ENCODE data around the gene C17orf58. TPM values are rescaled to one million over a fixed set of nuclear protein-coding genes. Genes with fewer than 3 reads are reported as not detected.

The C17orf58 gene
- total and polyA plus RNA-seq, 3 donors from 2014 or later, result 13.1 to 14.5 (median 13.5) TPM

DNA sequence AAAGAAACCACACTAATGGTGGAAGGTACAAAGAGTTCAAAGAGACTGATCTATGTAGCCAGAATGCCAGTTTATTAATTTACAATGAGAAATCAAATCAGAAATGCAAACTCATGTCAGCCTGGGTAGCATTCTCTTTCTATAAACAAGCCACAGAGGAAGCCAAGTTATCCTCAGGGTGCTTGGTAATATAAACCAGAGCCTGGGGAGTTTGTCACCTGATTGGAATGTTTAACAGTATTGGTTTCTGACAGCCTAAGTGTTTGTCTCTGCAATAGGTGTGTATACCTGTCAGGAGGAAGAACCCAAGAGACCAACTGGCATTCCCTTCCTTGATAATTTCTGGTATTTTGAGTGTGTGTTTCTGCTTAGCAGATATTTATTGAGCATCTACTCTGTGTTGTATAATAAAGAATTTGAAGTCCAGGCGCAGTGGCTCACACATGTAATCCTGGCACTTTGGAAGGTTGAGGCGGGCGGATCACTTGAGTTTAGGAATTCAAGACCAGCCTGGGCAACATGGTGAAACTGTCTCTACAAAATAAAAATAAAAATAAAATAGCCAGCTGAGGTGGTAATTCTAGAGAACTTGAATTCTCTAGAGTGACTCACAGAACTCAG, 3.1 kb upstream of the C17orf58 start:
- Histone ChIP-seq H3K27ac (no peak overlapping the region), H3K36me3 (ENCODE audit: low read depth, missing control alignments) (no peaks in the 10 kb centered on the region), H3K27me3 (no peaks in the 10 kb centered on the region), H3K4me3 (no peak overlapping the region), H3K9me3 (no peaks in the 10 kb centered on the region), H3K4me1 (peaks cover 5% of the 10 kb centered on the region)
- intact Hi-C loops (cut with DNase I; ENCODE audit: low total_unique reads), result no loop called here
- WGBS, 2 donors, result 97 to 98% methylated on average over 3 of the region's 3 CpGs
- TF ChIP-seq, protein P1, sequence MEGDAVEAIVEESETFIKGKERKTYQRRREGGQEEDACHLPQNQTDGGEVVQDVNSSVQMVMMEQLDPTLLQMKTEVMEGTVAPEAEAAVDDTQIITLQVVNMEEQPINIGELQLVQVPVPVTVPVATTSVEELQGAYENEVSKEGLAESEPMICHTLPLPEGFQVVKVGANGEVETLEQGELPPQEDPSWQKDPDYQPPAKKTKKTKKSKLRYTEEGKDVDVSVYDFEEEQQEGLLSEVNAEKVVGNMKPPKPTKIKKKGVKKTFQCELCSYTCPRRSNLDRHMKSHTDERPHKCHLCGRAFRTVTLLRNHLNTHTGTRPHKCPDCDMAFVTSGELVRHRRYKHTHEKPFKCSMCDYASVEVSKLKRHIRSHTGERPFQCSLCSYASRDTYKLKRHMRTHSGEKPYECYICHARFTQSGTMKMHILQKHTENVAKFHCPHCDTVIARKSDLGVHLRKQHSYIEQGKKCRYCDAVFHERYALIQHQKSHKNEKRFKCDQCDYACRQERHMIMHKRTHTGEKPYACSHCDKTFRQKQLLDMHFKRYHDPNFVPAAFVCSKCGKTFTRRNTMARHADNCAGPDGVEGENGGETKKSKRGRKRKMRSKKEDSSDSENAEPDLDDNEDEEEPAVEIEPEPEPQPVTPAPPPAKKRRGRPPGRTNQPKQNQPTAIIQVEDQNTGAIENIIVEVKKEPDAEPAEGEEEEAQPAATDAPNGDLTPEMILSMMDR (IDR thresholded peaks at IDR 0.05), result no peak
- no peak for TF ChIP-seq POLR2A (IDR thresholded peaks at IDR 0.05)
- no peak for DNase-seq

DNA sequence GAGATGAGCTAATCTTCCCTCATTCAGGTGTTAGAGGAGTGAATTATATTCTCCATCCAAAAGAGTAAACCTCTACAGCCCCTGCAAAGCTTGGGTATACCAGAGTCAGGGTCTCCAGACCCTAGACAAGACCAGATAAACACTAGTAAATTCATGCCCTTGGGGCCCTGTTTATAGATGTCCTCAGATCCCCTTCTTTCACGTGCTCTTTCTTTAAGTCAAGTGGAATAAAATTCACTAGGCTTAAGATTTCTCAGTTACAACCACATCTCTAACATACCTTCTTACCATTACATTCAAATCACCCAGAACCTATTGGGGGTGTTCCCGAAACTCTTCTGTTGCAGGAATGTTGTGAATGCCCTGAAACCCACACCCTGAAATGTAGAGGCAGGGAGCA, 2.2 kb upstream of the C17orf58 start:
- Histone ChIP-seq H3K27ac (no peak overlapping the region), H3K27me3 (no peaks in the 10 kb centered on the region), H3K4me1 (peaks cover 5% of the 10 kb centered on the region), H3K36me3 (ENCODE audit: low read depth, missing control alignments) (no peaks in the 10 kb centered on the region), H3K9me3 (no peaks in the 10 kb centered on the region), H3K4me3 (no peak overlapping the region)
- TF ChIP-seq, protein P1 (IDR thresholded peaks at IDR 0.05), result no peak
- no peak for TF ChIP-seq POLR2A (IDR thresholded peaks at IDR 0.05)
- intact Hi-C loops (cut with DNase I; ENCODE audit: low total_unique reads), result no loop called here
- no peak for DNase-seq
- 90 to 97% methylated on average over 2 of the region's 2 CpGs for WGBS, 2 donors

DNA sequence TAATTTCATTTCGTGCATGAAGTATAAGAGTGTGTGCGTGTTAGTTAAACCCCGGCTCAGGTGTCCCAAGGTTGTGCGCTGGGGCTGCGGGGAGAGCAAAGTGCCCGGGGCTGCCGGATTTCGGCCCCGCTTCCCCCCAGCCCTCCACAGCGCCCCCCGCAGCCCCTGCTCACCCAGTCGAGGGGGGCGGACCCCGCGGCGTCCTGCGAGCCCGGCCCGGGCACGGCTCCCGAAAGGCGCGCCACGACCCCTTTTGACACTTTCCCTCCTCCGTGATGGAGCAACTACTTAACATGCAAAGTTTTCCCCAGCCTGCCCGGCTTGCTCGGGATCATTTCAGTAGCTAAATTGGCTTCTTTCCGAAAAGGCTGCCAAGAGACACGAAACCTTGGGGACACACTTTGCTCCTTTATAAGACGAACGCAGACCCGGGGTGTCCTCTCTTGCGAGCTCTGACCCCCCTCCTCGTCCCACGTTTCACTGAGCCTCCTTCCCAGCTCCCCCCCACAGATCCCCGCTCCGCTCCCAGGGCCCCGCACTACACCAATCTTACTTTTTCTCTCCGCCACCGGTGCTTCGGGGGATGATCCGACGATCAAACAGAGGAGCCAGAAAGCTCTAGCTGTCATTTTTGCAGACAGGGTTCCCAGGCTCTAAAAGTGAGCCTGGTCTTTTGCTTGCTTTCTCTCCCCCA, 552 bp downstream of the C17orf58 start:
- TF ChIP-seq, protein P1 (IDR thresholded peaks at IDR 0.05), result no peak
- TF ChIP-seq POLR2A (IDR thresholded peaks at IDR 0.05), result no peak
- intact Hi-C loops (cut with DNase I; ENCODE audit: low total_unique reads), result no loop called here

DNA sequence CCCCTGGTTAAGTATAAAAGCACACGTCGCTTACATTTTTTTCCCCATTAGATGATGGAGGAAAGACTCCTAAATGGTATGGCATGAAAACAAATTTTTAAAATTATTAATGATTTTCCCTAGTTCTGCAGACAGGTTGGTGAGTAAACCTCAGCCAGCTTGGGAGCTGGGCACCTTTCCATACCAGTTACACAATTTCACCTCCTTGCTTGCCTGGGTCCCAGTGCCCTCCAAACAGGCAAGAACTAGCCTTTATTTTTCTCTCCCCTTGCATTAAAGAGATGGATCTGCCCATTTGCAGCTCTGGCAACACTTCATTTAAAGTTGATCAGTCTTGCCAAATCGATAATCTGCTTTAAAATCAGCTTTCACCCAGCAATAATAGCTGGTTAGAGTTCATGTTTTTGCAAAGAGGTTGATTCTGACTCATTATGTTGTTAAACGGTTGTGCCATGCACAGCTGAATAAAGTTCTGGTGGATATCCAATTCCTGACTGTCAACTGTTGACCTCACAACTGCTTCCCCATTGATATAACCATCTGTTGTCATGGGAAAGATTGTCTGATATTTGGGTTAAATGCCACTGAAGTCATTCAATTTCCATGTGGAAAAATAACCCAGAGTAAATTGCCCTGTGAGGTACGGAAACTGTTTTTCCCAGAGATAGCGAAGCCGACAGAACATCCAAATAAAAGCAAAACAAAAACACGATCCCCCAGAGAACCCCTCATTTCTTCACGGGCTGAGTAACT, 1.3 kb downstream of the C17orf58 start:
- DNase-seq, result no peak
- Histone ChIP-seq H3K36me3 (ENCODE audit: low read depth, missing control alignments) (no peaks in the 10 kb centered on the region), H3K4me1 (peaks cover 5% of the 10 kb centered on the region), H3K4me3 (peak overlapping the region; percentile 36 to 64), H3K27ac (peak overlapping the region in 1 of 2 donors; percentile 39), H3K27me3 (no peaks in the 10 kb centered on the region), H3K9me3 (no peaks in the 10 kb centered on the region)
- intact Hi-C loops (cut with DNase I; ENCODE audit: low total_unique reads), result no loop called here
- 14 to 23% methylated on average over 9 of the region's 9 CpGs for WGBS, 2 donors
- TF ChIP-seq, protein P1 (IDR thresholded peaks at IDR 0.05), result no peak
- no peak for TF ChIP-seq POLR2A (IDR thresholded peaks at IDR 0.05)

More for the DNA sequence above, 552 bp downstream of the C17orf58 start:
- Histone ChIP-seq H3K27me3 (no peaks in the 10 kb centered on the region), H3K4me3 (peak overlapping the region; percentile 36 to 64), H3K36me3 (ENCODE audit: low read depth, missing control alignments) (no peaks in the 10 kb centered on the region), H3K27ac (peak overlapping the region in 1 of 2 donors; percentile 39), H3K4me1 (peaks cover 5% of the 10 kb centered on the region), H3K9me3 (no peaks in the 10 kb centered on the region)
- DNase-seq, result no peak
- 0% methylated on average over 27 to 43 of the region's 43 CpGs for WGBS, 2 donors

Measured in testis (tissue), 3 donors.